GM12873 (cell line): ENCODE results near the gene PCK1.

Experiments
- TF ChIP-seq, protein P1 (sequence below): IDR thresholded peaks from 2 replicates; pipeline ENCODE4 v1.5.1; 2012; ENCODE audit warnings: low read depth, mild to moderate bottlenecking, moderate library complexity, low read length, control low read depth; ENCODE audit not compliant: insufficient read depth; ENCODE audit errors: missing control alignments

PCK1 gene

DNA sequence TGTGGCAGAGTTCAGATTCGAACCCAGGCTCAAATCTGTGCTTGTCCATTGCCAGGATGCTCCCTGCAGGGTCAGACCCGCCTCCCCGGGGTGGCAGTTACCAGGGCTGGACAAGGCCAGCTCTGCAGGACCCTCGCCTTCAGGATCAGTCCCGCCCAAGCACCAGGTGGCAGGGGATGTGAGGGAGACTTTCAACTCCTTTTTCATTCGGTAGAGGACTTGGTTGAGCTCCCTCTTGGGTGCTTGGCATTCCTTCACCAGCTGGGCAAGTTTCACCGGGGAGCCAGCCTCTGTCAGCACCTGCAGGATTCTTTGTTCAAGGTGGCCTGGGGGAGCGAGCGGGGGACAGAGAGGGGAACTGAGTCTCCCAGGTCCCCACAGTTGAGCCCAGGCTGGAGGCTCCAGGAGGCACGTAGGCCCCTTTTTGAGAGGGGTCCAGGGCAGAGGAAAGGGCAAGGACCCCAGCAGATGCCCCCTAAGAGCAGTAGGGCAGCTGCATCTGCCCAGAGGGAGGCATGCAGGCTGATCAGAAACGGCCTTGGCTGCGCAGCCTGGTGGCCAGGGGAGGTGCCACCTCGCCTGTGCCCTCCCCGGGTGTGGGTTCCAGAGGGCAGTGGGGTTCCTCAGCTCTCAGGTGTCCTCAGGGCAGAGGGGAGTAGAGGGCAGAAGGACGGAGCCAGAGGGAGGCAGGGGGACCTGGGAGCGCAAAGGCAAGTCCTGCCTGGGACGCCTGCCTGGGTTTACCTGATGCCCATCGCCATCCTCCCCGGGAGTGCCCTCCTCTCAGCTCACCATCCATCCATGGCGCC lies 55.4 kb downstream of the PCK1 start:
- TF ChIP-seq, protein P1, sequence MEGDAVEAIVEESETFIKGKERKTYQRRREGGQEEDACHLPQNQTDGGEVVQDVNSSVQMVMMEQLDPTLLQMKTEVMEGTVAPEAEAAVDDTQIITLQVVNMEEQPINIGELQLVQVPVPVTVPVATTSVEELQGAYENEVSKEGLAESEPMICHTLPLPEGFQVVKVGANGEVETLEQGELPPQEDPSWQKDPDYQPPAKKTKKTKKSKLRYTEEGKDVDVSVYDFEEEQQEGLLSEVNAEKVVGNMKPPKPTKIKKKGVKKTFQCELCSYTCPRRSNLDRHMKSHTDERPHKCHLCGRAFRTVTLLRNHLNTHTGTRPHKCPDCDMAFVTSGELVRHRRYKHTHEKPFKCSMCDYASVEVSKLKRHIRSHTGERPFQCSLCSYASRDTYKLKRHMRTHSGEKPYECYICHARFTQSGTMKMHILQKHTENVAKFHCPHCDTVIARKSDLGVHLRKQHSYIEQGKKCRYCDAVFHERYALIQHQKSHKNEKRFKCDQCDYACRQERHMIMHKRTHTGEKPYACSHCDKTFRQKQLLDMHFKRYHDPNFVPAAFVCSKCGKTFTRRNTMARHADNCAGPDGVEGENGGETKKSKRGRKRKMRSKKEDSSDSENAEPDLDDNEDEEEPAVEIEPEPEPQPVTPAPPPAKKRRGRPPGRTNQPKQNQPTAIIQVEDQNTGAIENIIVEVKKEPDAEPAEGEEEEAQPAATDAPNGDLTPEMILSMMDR: no peak

DNA sequence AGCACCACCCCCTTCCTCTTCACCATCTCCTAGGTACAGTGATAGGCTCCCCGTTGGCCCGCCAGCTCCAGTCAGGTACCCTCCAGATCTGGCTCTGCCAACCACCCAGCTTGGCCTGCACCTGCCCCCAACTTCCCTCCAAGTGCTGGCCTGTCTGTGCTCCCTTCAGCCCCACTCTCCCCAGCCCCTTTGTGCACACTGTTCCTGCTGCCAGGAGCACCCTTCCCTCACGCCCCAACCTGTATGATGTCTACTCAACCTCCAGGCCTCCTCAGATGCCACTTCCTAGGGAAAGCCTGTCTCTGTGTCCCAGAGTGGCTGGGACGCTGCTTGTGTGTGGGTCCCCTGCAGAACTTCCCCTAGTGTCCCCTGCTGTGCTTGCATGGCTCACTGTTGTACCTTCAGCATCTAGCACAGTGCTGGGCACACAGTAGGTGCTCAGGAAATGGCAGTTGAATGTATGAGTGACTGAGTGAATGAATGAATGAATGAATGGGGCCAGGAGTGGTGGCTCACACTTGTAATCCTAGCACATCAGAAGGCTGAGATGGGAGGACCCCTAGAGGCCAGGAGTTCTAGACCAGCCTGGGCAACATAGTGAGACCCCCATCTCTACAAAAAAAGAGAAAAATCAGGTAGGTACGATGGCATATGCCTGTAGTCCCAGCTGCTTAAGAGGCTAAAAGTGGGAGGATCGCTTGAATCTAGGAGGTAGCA lies 56.3 kb downstream of the PCK1 start:
- TF ChIP-seq, protein P1: no peak
